ENCODE data around the gene IMP3.

The IMP3 gene

GRCh38 chr15:75671730-75672602 lies 31.9 kb upstream of the IMP3 start:
- in situ Hi-C loops (cut with MboI; ENCODE audit: low pct_unique_long_range_greater_than_20kb, low sequenced_read_pairs, unreplicated experiment) = no loop called here
- TF ChIP-seq CTCF (IDR thresholded peaks at IDR 0.05; ENCODE audit: extremely low read depth, insufficient read depth, missing control alignments) = no peak
- no peak for DNase-seq (ENCODE audit: low spot score)

- no peak for DNase-seq (ENCODE audit: low spot score)
- in situ Hi-C loops (cut with MboI; ENCODE audit: low pct_unique_long_range_greater_than_20kb, low sequenced_read_pairs, unreplicated experiment) = no loop called here
- no peak for TF ChIP-seq CTCF (IDR thresholded peaks at IDR 0.05; ENCODE audit: extremely low read depth, insufficient read depth, missing control alignments)
Measured at GRCh38 chr15:75669879-75670212, 29.8 kb upstream of the IMP3 start.

GRCh38 chr15:75669191-75669878 lies 29.3 kb upstream of the IMP3 start:
- in situ Hi-C loops (cut with MboI; ENCODE audit: low pct_unique_long_range_greater_than_20kb, low sequenced_read_pairs, unreplicated experiment) = no loop called here
- no peak for DNase-seq (ENCODE audit: low spot score)

GRCh38 chr15:75666823-75667501 lies 26.9 kb upstream of the IMP3 start:
- TF ChIP-seq CTCF (IDR thresholded peaks at IDR 0.05; ENCODE audit: extremely low read depth, insufficient read depth, missing control alignments) = no peak
- in situ Hi-C loops (cut with MboI; ENCODE audit: low pct_unique_long_range_greater_than_20kb, low sequenced_read_pairs, unreplicated experiment) = no loop called here
- DNase-seq (ENCODE audit: low spot score) = no peak

More at GRCh38 chr15:75669191-75669878, 29.3 kb upstream of the IMP3 start:
- no peak for TF ChIP-seq CTCF (IDR thresholded peaks at IDR 0.05; ENCODE audit: extremely low read depth, insufficient read depth, missing control alignments)

- TF ChIP-seq CTCF (IDR thresholded peaks at IDR 0.05; ENCODE audit: extremely low read depth, insufficient read depth, missing control alignments) = no peak
- no peak for DNase-seq (ENCODE audit: low spot score)
- in situ Hi-C loops (cut with MboI; ENCODE audit: low pct_unique_long_range_greater_than_20kb, low sequenced_read_pairs, unreplicated experiment) = no loop called here
Measured at GRCh38 chr15:75663931-75664421, 24.0 kb upstream of the IMP3 start.

GRCh38 chr15:75662823-75663519 lies 22.9 kb upstream of the IMP3 start:
- in situ Hi-C loops (cut with MboI; ENCODE audit: low pct_unique_long_range_greater_than_20kb, low sequenced_read_pairs, unreplicated experiment) = no loop called here
- DNase-seq (ENCODE audit: low spot score) = no peak
- TF ChIP-seq CTCF (IDR thresholded peaks at IDR 0.05; ENCODE audit: extremely low read depth, insufficient read depth, missing control alignments) = no peak
